ENCODE measurements around the gene RBPJ. TPM values are rescaled to one million over a fixed set of nuclear protein-coding genes. Genes with fewer than 3 reads are reported as not detected.

Gene RBPJ
- polyA plus RNA-seq, 2 donors = 11.8 to 25.9 TPM

GRCh38 chr4:26317766-26318165 is 3.0 kb upstream of the RBPJ start:
- 89 to 92% methylated on average over 2 of the region's 2 CpGs for WGBS, 2 donors
- H3K9me3 ChIP-seq (ENCODE audit: control insufficient read depth in 2 of 2, insufficient read depth in 1 of 2, low read depth in 1 of 2, low read length in 1 of 2) = peaks cover 0 to 3% of the 10 kb centered on the region in 2 donors
- H3K4me1 ChIP-seq (ENCODE audit: control insufficient read depth in 2 of 2, insufficient read depth in 2 of 2, low read length in 1 of 2) = peaks cover 0 to 3% of the 10 kb centered on the region in 2 donors
- no peaks in the 10 kb centered on the region for H3K36me3 ChIP-seq (ENCODE audit: control insufficient read depth in 2 of 2, insufficient read depth in 2 of 2, low read length in 1 of 2)
- H3K27me3 ChIP-seq (ENCODE audit: control insufficient read depth in 1 of 2, insufficient read depth in 2 of 2, low read length in 2 of 2) = no peaks in the 10 kb centered on the region
- no peak overlapping the region for H3K27ac ChIP-seq (ENCODE audit: low read depth in 2 of 2, low read length in 1 of 2)
- H3K4me3 ChIP-seq (ENCODE audit: low read depth in 1 of 2, low read length in 2 of 2) = no peak overlapping the region

DNA sequence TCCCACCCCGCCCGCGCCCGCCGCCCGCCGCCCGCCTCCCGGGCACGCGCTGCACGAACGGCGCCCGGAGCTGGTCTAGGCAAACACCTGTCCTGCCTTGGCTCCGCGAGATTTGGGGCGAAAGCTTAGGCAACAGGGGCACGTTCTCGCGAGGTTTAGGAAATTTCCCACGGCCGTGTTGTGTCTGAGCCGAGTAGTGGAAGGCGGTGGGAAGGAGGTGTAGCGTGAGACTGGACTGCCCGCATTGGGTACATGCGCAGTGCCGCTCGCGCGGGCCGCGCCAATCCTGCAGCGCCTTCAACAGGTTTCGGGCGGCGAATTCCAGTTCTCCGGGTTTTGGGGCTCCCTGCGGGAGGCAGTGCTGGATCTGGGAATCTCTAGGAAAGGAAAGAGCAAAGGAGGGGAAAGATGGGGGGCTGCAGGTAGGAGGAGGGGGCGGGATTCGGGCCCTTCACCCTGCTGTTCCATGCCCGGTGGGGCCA is 1.3 kb upstream of the RBPJ start:
- Histone ChIP-seq H3K27me3 (ENCODE audit: control insufficient read depth in 1 of 2, insufficient read depth in 2 of 2, low read length in 2 of 2) (no peaks in the 10 kb centered on the region), H3K36me3 (ENCODE audit: control insufficient read depth in 2 of 2, insufficient read depth in 2 of 2, low read length in 1 of 2) (no peaks in the 10 kb centered on the region), H3K4me1 (ENCODE audit: control insufficient read depth in 2 of 2, insufficient read depth in 2 of 2, low read length in 1 of 2) (peaks cover 0 to 3% of the 10 kb centered on the region in 2 donors), H3K27ac (ENCODE audit: low read depth in 2 of 2, low read length in 1 of 2) (peak overlapping the region; percentile 96 to 99), H3K9me3 (ENCODE audit: control insufficient read depth in 2 of 2, insufficient read depth in 1 of 2, low read depth in 1 of 2, low read length in 1 of 2) (peaks cover 0 to 3% of the 10 kb centered on the region in 2 donors), H3K4me3 (ENCODE audit: low read depth in 1 of 2, low read length in 2 of 2) (peak overlapping the region; percentile 71 to 93)
- WGBS, 2 donors = 0% methylated on average over 43 of the region's 43 CpGs

GRCh38 chr4:26319949-26320537 is 771 bp upstream of the RBPJ start:
- Histone ChIP-seq H3K4me3 (ENCODE audit: low read depth in 1 of 2, low read length in 2 of 2) (peak overlapping the region; percentile 71 to 93), H3K4me1 (ENCODE audit: control insufficient read depth in 2 of 2, insufficient read depth in 2 of 2, low read length in 1 of 2) (peaks cover 0 to 3% of the 10 kb centered on the region in 2 donors)
- WGBS, 2 donors = 0% methylated on average over 33 of the region's 33 CpGs

DNA sequence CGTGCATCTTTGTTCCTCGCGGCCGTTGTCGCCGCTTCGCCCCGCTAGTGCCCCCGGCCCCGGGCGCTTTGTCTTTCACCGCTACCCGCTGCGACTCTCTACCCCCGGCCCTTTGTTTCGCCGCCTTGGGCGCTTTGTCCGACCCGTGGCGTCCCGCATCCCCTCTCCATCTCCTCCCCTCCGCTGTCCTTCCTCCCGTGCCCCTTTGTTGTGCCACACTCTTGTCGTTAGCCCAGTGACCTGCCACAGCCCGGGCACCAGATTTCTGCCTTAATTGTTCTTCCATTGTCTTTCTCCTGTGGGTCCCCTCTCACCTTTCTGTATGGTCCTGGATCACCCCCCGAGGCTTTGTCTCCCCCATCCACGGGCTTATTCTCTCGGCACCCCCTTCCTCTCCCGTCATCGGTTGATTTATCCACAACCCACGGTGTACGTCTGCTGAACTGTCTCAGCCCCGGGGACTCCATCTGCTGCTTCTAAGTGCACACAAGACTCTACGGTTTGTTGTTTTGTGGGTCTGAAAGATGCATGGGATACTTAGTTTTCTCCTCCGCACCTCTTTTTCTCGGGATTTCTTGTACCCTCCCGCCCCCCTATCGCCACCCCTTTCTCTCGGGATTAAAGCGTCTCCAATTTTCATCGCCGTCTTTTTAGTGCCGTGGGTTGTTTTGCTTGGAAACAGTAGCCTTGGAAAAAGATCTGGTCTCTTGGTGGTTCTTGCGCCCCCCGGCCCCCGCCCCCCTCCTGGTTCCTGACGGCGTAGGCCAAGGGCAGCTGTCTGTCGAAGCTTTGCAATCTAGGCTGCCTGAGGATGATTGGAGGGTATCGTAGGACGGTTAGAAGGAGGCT is 783 bp downstream of the RBPJ start:
- Histone ChIP-seq H3K4me3 (ENCODE audit: low read depth in 1 of 2, low read length in 2 of 2) (peak overlapping the region; percentile 71 to 93), H3K36me3 (ENCODE audit: control insufficient read depth in 2 of 2, insufficient read depth in 2 of 2, low read length in 1 of 2) (no peaks in the 10 kb centered on the region), H3K27ac (ENCODE audit: low read depth in 2 of 2, low read length in 1 of 2) (peak overlapping the region; percentile 96 to 99), H3K4me1 (ENCODE audit: control insufficient read depth in 2 of 2, insufficient read depth in 2 of 2, low read length in 1 of 2) (peaks cover 0 to 3% of the 10 kb centered on the region in 2 donors), H3K9me3 (ENCODE audit: control insufficient read depth in 2 of 2, insufficient read depth in 1 of 2, low read depth in 1 of 2, low read length in 1 of 2) (peaks cover 0 to 3% of the 10 kb centered on the region in 2 donors), H3K27me3 (ENCODE audit: control insufficient read depth in 1 of 2, insufficient read depth in 2 of 2, low read length in 2 of 2) (no peaks in the 10 kb centered on the region)
- 0 to 1% methylated on average over 47 to 52 of the region's 52 CpGs for WGBS, 2 donors

More at GRCh38 chr4:26319949-26320537, 771 bp upstream of the RBPJ start:
- Histone ChIP-seq H3K36me3 (ENCODE audit: control insufficient read depth in 2 of 2, insufficient read depth in 2 of 2, low read length in 1 of 2) (no peaks in the 10 kb centered on the region), H3K9me3 (ENCODE audit: control insufficient read depth in 2 of 2, insufficient read depth in 1 of 2, low read depth in 1 of 2, low read length in 1 of 2) (peaks cover 0 to 3% of the 10 kb centered on the region in 2 donors), H3K27me3 (ENCODE audit: control insufficient read depth in 1 of 2, insufficient read depth in 2 of 2, low read length in 2 of 2) (no peaks in the 10 kb centered on the region), H3K27ac (ENCODE audit: low read depth in 2 of 2, low read length in 1 of 2) (peak overlapping the region; percentile 96 to 99)

DNA sequence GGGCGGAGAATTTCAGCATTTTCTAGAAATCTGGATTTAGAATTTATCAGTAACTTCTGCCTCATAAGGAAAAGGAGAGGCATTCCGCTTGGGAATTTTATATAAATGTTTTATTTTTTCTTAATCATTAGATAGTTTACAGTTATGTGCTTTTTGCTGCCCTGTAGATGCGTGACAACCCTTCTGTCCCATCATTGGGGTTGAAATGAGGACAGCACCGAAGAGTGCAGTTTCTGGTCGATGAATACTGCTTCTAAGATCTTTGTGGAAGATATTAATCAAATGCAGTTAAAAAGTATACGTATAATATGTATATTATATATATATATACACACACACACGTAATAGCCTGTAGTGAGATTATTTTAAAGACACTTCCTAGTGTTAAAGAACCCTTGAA is 1.5 kb downstream of the RBPJ start:
- Histone ChIP-seq H3K36me3 (ENCODE audit: control insufficient read depth in 2 of 2, insufficient read depth in 2 of 2, low read length in 1 of 2) (no peaks in the 10 kb centered on the region), H3K27me3 (ENCODE audit: control insufficient read depth in 1 of 2, insufficient read depth in 2 of 2, low read length in 2 of 2) (no peaks in the 10 kb centered on the region), H3K4me1 (ENCODE audit: control insufficient read depth in 2 of 2, insufficient read depth in 2 of 2, low read length in 1 of 2) (peaks cover 0 to 3% of the 10 kb centered on the region in 2 donors), H3K9me3 (ENCODE audit: control insufficient read depth in 2 of 2, insufficient read depth in 1 of 2, low read depth in 1 of 2, low read length in 1 of 2) (peaks cover 0 to under 1% of the 10 kb centered on the region in 2 donors), H3K27ac (ENCODE audit: low read depth in 2 of 2, low read length in 1 of 2) (no peak overlapping the region), H3K4me3 (ENCODE audit: low read depth in 1 of 2, low read length in 2 of 2) (peak overlapping the region in 1 of 2 donors; percentile 93)
- 28 to 30% methylated on average over 7 of the region's 7 CpGs for WGBS, 2 donors

DNA sequence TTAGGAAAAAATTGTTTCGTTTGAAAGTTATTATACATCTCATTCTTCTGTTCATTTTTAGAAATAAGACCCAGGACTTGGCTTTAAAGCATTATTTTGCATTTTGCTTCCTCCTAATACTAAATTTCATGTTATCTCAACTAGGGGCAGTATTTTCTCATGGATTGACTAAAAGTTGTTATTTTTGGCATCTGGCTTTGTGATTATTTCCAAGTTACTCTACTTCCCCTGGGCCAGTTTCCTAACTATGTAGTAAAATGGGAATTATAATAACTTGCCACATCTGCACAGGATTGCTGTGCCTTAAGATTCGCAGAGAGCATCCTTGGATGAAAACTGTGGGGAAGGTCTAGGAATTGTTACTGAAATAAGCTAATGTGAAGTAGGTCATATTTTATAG is 3.0 kb downstream of the RBPJ start:
- no peak overlapping the region for H3K4me3 ChIP-seq (ENCODE audit: low read depth in 1 of 2, low read length in 2 of 2)
- peaks cover 0 to 3% of the 10 kb centered on the region in 2 donors for H3K4me1 ChIP-seq (ENCODE audit: control insufficient read depth in 2 of 2, insufficient read depth in 2 of 2, low read length in 1 of 2)
- no peaks in the 10 kb centered on the region for H3K36me3 ChIP-seq (ENCODE audit: control insufficient read depth in 2 of 2, insufficient read depth in 2 of 2, low read length in 1 of 2)
- H3K27ac ChIP-seq (ENCODE audit: low read depth in 2 of 2, low read length in 1 of 2) = no peak overlapping the region
- H3K27me3 ChIP-seq (ENCODE audit: control insufficient read depth in 1 of 2, insufficient read depth in 2 of 2, low read length in 2 of 2) = no peaks in the 10 kb centered on the region
- no peaks in the 10 kb centered on the region for H3K9me3 ChIP-seq (ENCODE audit: control insufficient read depth in 2 of 2, insufficient read depth in 1 of 2, low read depth in 1 of 2, low read length in 1 of 2)
- WGBS, 2 donors = 44 to 47% methylated on average over 2 of the region's 2 CpGs

DNA sequence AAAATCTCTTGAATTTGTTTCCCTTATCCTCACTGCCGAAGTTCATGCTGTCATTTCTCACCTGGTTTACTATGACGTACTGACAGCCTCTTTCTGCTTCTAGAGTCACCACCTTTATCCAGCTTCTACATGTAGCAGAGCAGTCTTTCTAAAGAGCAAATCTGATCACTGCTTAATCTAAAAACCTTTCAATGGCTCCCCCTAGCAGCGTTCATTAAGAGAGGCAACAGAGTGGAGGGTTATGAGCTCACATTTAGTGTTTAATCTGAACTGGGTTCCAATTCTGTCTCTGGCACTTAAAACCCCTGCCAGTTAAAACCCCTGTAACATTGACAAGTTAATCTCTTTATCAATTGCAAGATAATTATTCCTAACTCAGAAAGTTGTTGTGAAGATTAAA is 4.4 kb downstream of the RBPJ start:
- 34 to 41% methylated on average over 3 of the region's 3 CpGs for WGBS, 2 donors

GRCh38 chr4:26326791-26327190 is 6.0 kb downstream of the RBPJ start:
- Histone ChIP-seq H3K4me3 (ENCODE audit: low read depth in 1 of 2, low read length in 2 of 2) (no peak overlapping the region), H3K36me3 (ENCODE audit: control insufficient read depth in 2 of 2, insufficient read depth in 2 of 2, low read length in 1 of 2) (no peaks in the 10 kb centered on the region), H3K27me3 (ENCODE audit: control insufficient read depth in 1 of 2, insufficient read depth in 2 of 2, low read length in 2 of 2) (no peaks in the 10 kb centered on the region), H3K4me1 (ENCODE audit: control insufficient read depth in 2 of 2, insufficient read depth in 2 of 2, low read length in 1 of 2) (peaks cover 0 to 3% of the 10 kb centered on the region in 2 donors), H3K27ac (ENCODE audit: low read depth in 2 of 2, low read length in 1 of 2) (no peak overlapping the region), H3K9me3 (ENCODE audit: control insufficient read depth in 2 of 2, insufficient read depth in 1 of 2, low read depth in 1 of 2, low read length in 1 of 2) (no peaks in the 10 kb centered on the region)
- 58% methylated on average over 2 of the region's 2 CpGs for whole genome bisulfite sequencing, 2 donors

More for the DNA sequence above, 4.4 kb downstream of the RBPJ start:
- no peak overlapping the region for H3K27ac ChIP-seq (ENCODE audit: low read depth in 2 of 2, low read length in 1 of 2)
- no peaks in the 10 kb centered on the region for H3K9me3 ChIP-seq (ENCODE audit: control insufficient read depth in 2 of 2, insufficient read depth in 1 of 2, low read depth in 1 of 2, low read length in 1 of 2)
- peaks cover 0 to 3% of the 10 kb centered on the region in 2 donors for H3K4me1 ChIP-seq (ENCODE audit: control insufficient read depth in 2 of 2, insufficient read depth in 2 of 2, low read length in 1 of 2)
- no peak overlapping the region for H3K4me3 ChIP-seq (ENCODE audit: low read depth in 1 of 2, low read length in 2 of 2)
- no peaks in the 10 kb centered on the region for H3K27me3 ChIP-seq (ENCODE audit: control insufficient read depth in 1 of 2, insufficient read depth in 2 of 2, low read length in 2 of 2)
- H3K36me3 ChIP-seq (ENCODE audit: control insufficient read depth in 2 of 2, insufficient read depth in 2 of 2, low read length in 1 of 2) = no peaks in the 10 kb centered on the region

- Histone ChIP-seq H3K9me3 (ENCODE audit: control insufficient read depth in 2 of 2, insufficient read depth in 1 of 2, low read depth in 1 of 2, low read length in 1 of 2) (no peaks in the 10 kb centered on the region), H3K36me3 (ENCODE audit: control insufficient read depth in 2 of 2, insufficient read depth in 2 of 2, low read length in 1 of 2) (no peaks in the 10 kb centered on the region), H3K27me3 (ENCODE audit: control insufficient read depth in 1 of 2, insufficient read depth in 2 of 2, low read length in 2 of 2) (no peaks in the 10 kb centered on the region), H3K4me1 (ENCODE audit: control insufficient read depth in 2 of 2, insufficient read depth in 2 of 2, low read length in 1 of 2) (no peaks in the 10 kb centered on the region), H3K4me3 (ENCODE audit: low read depth in 1 of 2, low read length in 2 of 2) (no peak overlapping the region), H3K27ac (ENCODE audit: low read depth in 2 of 2, low read length in 1 of 2) (no peak overlapping the region)
- WGBS, 2 donors = 40 to 44% methylated on average over 4 of the region's 4 CpGs
These were observed 9.5 kb downstream of the RBPJ start for GRCh38 chr4:26330186-26330787.

All from esophagus (tissue), 2 donors.